K562 (cell line): Measurements from ENCODE around the gene ABCD3. TPM values are rescaled to one million over a fixed set of nuclear protein-coding genes. Genes with fewer than 3 reads are reported as not detected.

Experiments used
- ATAC-seq: fragments of 200-7000 bp; cut with Tn5 transposase; 3 replicates; pipeline ENCODE4 v1.9.1; 2020; ENCODE audit warnings: moderate library complexity
- BruUV-seq: library from RNA; stranded (reverse); fragments of 400-500 nt; replicated peaks from 2 replicates; lab custom pipeline; 2021; lab: Mats Ljungman, UMichigan
- CTCF ChIA-PET: fragments of 300-600 bp; formaldehyde crosslinking; extraction: SDS; loops from one replicate; lab custom pipeline; 2021; ENCODE audit warnings: low intra/inter-chr PET ratio; lab: Yijun Ruan, JAX
- POLR2A ChIA-PET: fragments of 300-600, 350-650 bp; sonication (Branson Sonifier 250); formaldehyde crosslinking; extraction: SDS; loops from one replicate; lab custom pipeline; 2021; ENCODE audit warnings: antibody characterized with exemption, inconsistent platforms; lab: Yijun Ruan, JAX
- DNase-seq, 4 experiments: peaks; one replicate each; pipeline versions ENCODE4 v3.0.0 to v3.0.0-alpha.2; 2011 to 2018; ENCODE audit warnings: low spot score in 3 of 4, mixed read lengths in 3 of 4; ENCODE audit errors: extremely low read depth in 1 of 4
- FAIRE-seq: peaks from 2 replicates; lab custom pipeline; 2011; peaks lifted over from hg19 to GRCh38; lab: Jason Lieb, UNC
- H2AFZ ChIP-seq: 2 replicates; pipeline ENCODE4 v1.6.0; 2011; ENCODE audit warnings: low read depth, low read length, control low read depth, inconsistent platforms
- H3K27ac ChIP-seq: fragments of 200-600 bp; 3 replicates; pipeline ENCODE4 v1.8.0; 2011; ENCODE audit warnings: low read depth, mild to moderate bottlenecking, control low read depth, inconsistent platforms, low read length, moderate library complexity, mixed read lengths; ENCODE audit errors: extremely low read depth
- H3K27me3 ChIP-seq, 2 experiments: fragments of 300-600 bp in 1 of 2; 2 replicates in 1 of 2; 3 replicates in 1 of 2; pipeline versions ENCODE4 v1.6.0 to v1.8.0; 2011; ENCODE audit warnings: inconsistent platforms in 2 of 2, low read length in 2 of 2, mild to moderate bottlenecking in 1 of 2, mixed read lengths in 1 of 2, moderate library complexity in 1 of 2; ENCODE audit not compliant: control insufficient read depth in 2 of 2, insufficient read depth in 2 of 2
- H3K36me3 ChIP-seq: fragments of 300-600 bp; 3 replicates; pipeline ENCODE4 v1.8.0; 2011; ENCODE audit warnings: mild to moderate bottlenecking, low read length, inconsistent platforms; ENCODE audit not compliant: control insufficient read depth, insufficient read depth
- H3K4me1 ChIP-seq, 2 experiments: fragments of 200-600 bp in 1 of 2; replicated peaks in 1 of 2; 2 replicates in 1 of 2; 3 replicates in 1 of 2; pipeline versions ENCODE4 v1.5.1 to v1.8.0; 2011; ENCODE audit warnings: inconsistent platforms in 2 of 2, low read length in 2 of 2, mild to moderate bottlenecking in 1 of 2, mixed read lengths in 1 of 2, moderate library complexity in 1 of 2; ENCODE audit not compliant: control insufficient read depth in 2 of 2, insufficient read depth in 2 of 2
- H3K4me2 ChIP-seq: 2 replicates; pipeline ENCODE4 v1.6.1; 2011; ENCODE audit warnings: low read length, control low read depth, inconsistent platforms, mixed read lengths; ENCODE audit not compliant: insufficient read depth
- H3K4me3 ChIP-seq: fragments of 200-600 bp; sonication (generic), shearing (Covaris generic); 2 replicates; pipeline ENCODE4 v1.5.1; 2016; ENCODE audit warnings: control low read depth, inconsistent platforms
- H3K79me2 ChIP-seq: fragments of 200-600 bp; 3 replicates; pipeline ENCODE4 v1.8.0; 2011; ENCODE audit warnings: low read length, inconsistent platforms; ENCODE audit not compliant: control insufficient read depth, insufficient read depth
- H3K9ac ChIP-seq, 2 experiments: 2 replicates each; pipeline versions ENCODE4 v1.6.0 to v1.6.1; 2011; ENCODE audit warnings: low read depth in 2 of 2, low read length in 2 of 2, control low read depth in 1 of 2, inconsistent platforms in 1 of 2, mild to moderate bottlenecking in 1 of 2, mixed read lengths in 1 of 2; ENCODE audit not compliant: insufficient read depth in 1 of 2
- H3K9me1 ChIP-seq: one replicate; pipeline ENCODE4 v1.6.0; 2011; ENCODE audit warnings: inconsistent platforms, mild to moderate bottlenecking, low read length, moderate library complexity; ENCODE audit not compliant: control insufficient read depth, insufficient read depth
- H3K9me3 ChIP-seq: replicated peaks from 2 replicates; pipeline ENCODE4 v1.5.1; 2011; ENCODE audit warnings: low read depth, low read length, inconsistent platforms; ENCODE audit not compliant: control insufficient read depth, insufficient read depth
- H4K20me1 ChIP-seq: replicated peaks from 2 replicates; pipeline ENCODE4 v1.6.1; 2011; ENCODE audit warnings: low read length, inconsistent platforms, mixed read lengths; ENCODE audit not compliant: control insufficient read depth, insufficient read depth
- CTCF ChIP-seq, 3 experiments: IDR thresholded peaks in 2 of 3; conservative IDR thresholded peaks in 1 of 3; 2 replicates each; pipeline ENCODE4 v1.5.1; 2011 to 2012; ENCODE audit warnings: low read length in 3 of 3, mild to moderate bottlenecking in 3 of 3, control low read depth in 2 of 3, improper control_type of control experiment in 1 of 3, inconsistent platforms in 1 of 3, low read depth in 1 of 3, mixed read lengths in 1 of 3, moderate library complexity in 1 of 3; ENCODE audit not compliant: insufficient read depth in 2 of 3
- GTF2A2 ChIP-seq: IDR thresholded peaks from 2 replicates; pipeline ENCODE4 v1.6.1; 2016; ENCODE audit warnings: mild to moderate bottlenecking, missing genetic modification characterization, missing compliant biosample characterization
- HMG20B ChIP-seq: fragments of 250-450 bp; sonication (Bioruptor Pico); IDR thresholded peaks from 2 replicates; pipeline ENCODE4 v1.5.0; 2021; ENCODE audit warnings: mild to moderate bottlenecking
- KLF16 ChIP-seq: IDR thresholded peaks from 2 replicates; pipeline ENCODE4 v1.6.1; 2016; ENCODE audit warnings: antibody characterized with exemption
- LARP7 ChIP-seq: fragments of 450-650 bp; IDR thresholded peaks from 2 replicates; pipeline ENCODE4 v1.6.1; 2016
- POLR2AphosphoS5 ChIP-seq: IDR thresholded peaks from 2 replicates; pipeline ENCODE4 v1.6.1; 2011; ENCODE audit warnings: mild to moderate bottlenecking, low read depth, low read length, moderate library complexity; ENCODE audit not compliant: control insufficient read depth, insufficient read depth
- RAD21 ChIP-seq, 2 experiments: fragments of 250-450 bp in 1 of 2; fragments of 450-650 bp in 1 of 2; sonication (Bioruptor Pico) in 1 of 2; formaldehyde crosslinking in 1 of 2; IDR thresholded peaks in 1 of 2; conservative IDR thresholded peaks in 1 of 2; 2 replicates each; pipeline versions ENCODE4 v1.4.0 to v1.8.0; 2020 to 2022; ENCODE audit warnings: mild to moderate bottlenecking in 2 of 2, moderate library complexity in 1 of 2
- SRSF1 ChIP-seq: fragments of 200-400 bp; formaldehyde crosslinking; IDR thresholded peaks from 2 replicates; pipeline ENCODE4 v1.6.1; 2017; ENCODE audit warnings: mild to moderate bottlenecking, low read depth, low read length, moderate library complexity
- TGIF2 ChIP-seq: sonication (generic); formaldehyde crosslinking; IDR thresholded peaks from 2 replicates; pipeline ENCODE4 v1.8.1; 2022; ENCODE audit warnings: mild to moderate bottlenecking, missing genetic modification reagents, moderate library complexity
- WGBS: fragments of 100-300 bp; shearing (Covaris generic); methylation state at CpG from one replicate; pipeline ENCODE4 v1.1.6; 2016; ENCODE audit warnings: low coverage, mixed read lengths; ENCODE audit not compliant: insufficient coverage; ENCODE audit errors: missing lambda C conversion rate; 5-methylcytosine and 5-hydroxymethylcytosine counted together
- in situ Hi-C: fragments of 300-500 bp; cut with MboI; formaldehyde crosslinking; loops from 4 replicates; pipeline ENCODE4 v1.15.0; 2018; ENCODE audit warnings: inconsistent platforms, mixed read lengths
- intact Hi-C: fragments of 100-400 bp; cut with micrococcal nuclease; formaldehyde crosslinking; loops from 2 replicates; pipeline ENCODE4 v1.14.2; 2022
- polyA plus RNA-seq, 8 experiments: library from polyadenylated mRNA; depleted of rRNA in 4 of 8; stranded (reverse) in 5 of 8; unstranded in 3 of 8; fragments of >200 nt; fragmentation: Nextera tagmentation in 2 of 8; fragmentation: Illumina TruSeq in 1 of 8; extraction: Ambion mirVana in 2 of 8; extraction: Trizol in 1 of 8; gene quantifications; 2 replicates each; pipeline versions ENCODE4 v1.2.1 to v1.2.3, GENCODE V29; 2011 to 2014; ENCODE audit warnings: inconsistent platforms in 1 of 8, missing spikeins in 1 of 8
- total RNA-seq, 7 experiments: library from RNA; depleted of rRNA in 6 of 7; stranded (reverse); fragments of >200 nt in 6 of 7; fragmentation: Illumina TruSeq in 2 of 7; extraction: Trizol in 2 of 7; gene quantifications; 2 replicates each; pipeline versions ENCODE4 v1.2.1 to v1.2.3, GENCODE V29; 2011 to 2021; ENCODE audit warnings: low replicate concordance in 1 of 7
- TF ChIP-seq, protein P1 (sequence below), 2 experiments: fragments of 450-650 bp; formaldehyde crosslinking in 1 of 2; IDR thresholded peaks; 2 replicates each; pipeline versions ENCODE4 v1.4.0 to v1.6.1; 2014 to 2020; ENCODE audit warnings: mild to moderate bottlenecking in 2 of 2, borderline replicate concordance in 1 of 2, low read depth in 1 of 2

ABCD3 gene
- total and polyA plus RNA-seq, 9 of the 15 experiments (the other 6 are each of a cell fraction or from before 2014, with no cell fraction given) = 11.0 to 30.7 (median 15.5) TPM

DNA sequence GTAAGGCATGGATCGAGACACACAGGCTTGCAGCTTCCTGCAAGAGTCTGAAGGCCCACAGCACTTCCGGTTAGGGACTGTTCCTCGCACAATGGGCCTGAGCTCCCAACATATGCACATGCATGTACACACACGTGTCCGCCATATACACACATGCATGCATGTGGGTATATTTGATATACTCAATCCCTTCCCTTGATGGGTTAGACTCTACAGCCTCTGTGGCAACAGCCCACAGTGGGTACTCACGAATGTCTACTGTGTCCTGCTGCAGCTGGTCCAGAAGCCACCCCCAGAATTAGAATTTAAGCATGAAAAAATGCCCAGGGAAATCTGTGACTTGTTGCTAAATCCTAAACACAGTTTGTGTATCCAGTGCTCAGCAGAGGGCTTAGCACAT is 113.5 kb downstream of the ABCD3 start (continued):
- TF ChIP-seq HMG20B (CRISPR knock-in tag) (no peak), POLR2AphosphoS5 (no peak), TGIF2 (CRISPR knock-in tag) (no peak)

DNA sequence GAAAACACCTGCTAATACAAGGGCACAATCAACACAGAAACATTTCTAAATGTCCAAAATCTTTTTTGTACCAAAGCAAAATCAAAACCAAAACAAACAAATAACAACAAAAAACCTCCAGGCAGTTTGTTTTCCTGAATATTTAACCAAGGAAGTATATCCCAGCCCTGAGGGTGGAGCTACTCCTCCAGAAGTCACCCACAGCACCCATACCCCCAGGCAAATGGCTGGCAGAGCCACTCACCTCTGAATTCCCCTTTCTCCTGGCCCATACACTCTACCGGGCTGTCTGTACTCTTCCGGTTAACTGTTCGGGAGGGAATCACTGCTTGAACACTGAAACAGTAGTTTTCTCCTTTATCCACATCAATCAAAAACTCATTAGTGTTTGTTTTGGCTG is 113.9 kb downstream of the ABCD3 start:
- no peaks in the 10 kb centered on the region for H3K9me1 ChIP-seq
- FAIRE-seq = no peak
- no peak overlapping the region for H3K4me2 ChIP-seq
- H3K27ac ChIP-seq = no peak overlapping the region
- in situ Hi-C loops (no loop called here), intact Hi-C loops (no loop called here)
- no peak overlapping the region for H2AFZ ChIP-seq
- H4K20me1 ChIP-seq = no peaks in the 10 kb centered on the region
- no peaks in the 10 kb centered on the region for H3K36me3 ChIP-seq
- ATAC-seq = no peak
- ChIA-PET POLR2A (no interaction called here), CTCF (no interaction called here)
- no peaks in the 10 kb centered on the region for H3K9me3 ChIP-seq
- no peaks in the 10 kb centered on the region for H3K4me1 ChIP-seq
- peaks cover 15 to 31% of the 10 kb centered on the region in 2 experiments for H3K27me3 ChIP-seq
- no peak overlapping the region for H3K9ac ChIP-seq
- no peak overlapping the region for H3K4me3 ChIP-seq
- DNase-seq = no peak
- BruUV-seq = no TSS peak
- WGBS = 16% methylated on average over 3 of the region's 3 CpGs
- no peaks in the 10 kb centered on the region for H3K79me2 ChIP-seq
- no peak for TF ChIP-seq KLF16
- peak in 1 of 2 experiments; percentile 38; a peak in 3 of 4 replicates for TF ChIP-seq RAD21 (CRISPR knock-in tag; conservative IDR thresholded peaks at IDR 0.05 in 1 of 2, IDR thresholded peaks at IDR 0.05 in 1 of 2)
- peak in 1 of 3 experiments; percentile 23; a peak in 1 of 6 replicates for TF ChIP-seq CTCF (IDR thresholded peaks at IDR 0.05 in 2 of 3, conservative IDR thresholded peaks at IDR 0.05 in 1 of 3; ENCODE audit: insufficient read depth in 2 of 3, low read depth in 1 of 3, low read length in 3 of 3)
- TF ChIP-seq LARP7 = no peak
- TF ChIP-seq, protein P1, sequence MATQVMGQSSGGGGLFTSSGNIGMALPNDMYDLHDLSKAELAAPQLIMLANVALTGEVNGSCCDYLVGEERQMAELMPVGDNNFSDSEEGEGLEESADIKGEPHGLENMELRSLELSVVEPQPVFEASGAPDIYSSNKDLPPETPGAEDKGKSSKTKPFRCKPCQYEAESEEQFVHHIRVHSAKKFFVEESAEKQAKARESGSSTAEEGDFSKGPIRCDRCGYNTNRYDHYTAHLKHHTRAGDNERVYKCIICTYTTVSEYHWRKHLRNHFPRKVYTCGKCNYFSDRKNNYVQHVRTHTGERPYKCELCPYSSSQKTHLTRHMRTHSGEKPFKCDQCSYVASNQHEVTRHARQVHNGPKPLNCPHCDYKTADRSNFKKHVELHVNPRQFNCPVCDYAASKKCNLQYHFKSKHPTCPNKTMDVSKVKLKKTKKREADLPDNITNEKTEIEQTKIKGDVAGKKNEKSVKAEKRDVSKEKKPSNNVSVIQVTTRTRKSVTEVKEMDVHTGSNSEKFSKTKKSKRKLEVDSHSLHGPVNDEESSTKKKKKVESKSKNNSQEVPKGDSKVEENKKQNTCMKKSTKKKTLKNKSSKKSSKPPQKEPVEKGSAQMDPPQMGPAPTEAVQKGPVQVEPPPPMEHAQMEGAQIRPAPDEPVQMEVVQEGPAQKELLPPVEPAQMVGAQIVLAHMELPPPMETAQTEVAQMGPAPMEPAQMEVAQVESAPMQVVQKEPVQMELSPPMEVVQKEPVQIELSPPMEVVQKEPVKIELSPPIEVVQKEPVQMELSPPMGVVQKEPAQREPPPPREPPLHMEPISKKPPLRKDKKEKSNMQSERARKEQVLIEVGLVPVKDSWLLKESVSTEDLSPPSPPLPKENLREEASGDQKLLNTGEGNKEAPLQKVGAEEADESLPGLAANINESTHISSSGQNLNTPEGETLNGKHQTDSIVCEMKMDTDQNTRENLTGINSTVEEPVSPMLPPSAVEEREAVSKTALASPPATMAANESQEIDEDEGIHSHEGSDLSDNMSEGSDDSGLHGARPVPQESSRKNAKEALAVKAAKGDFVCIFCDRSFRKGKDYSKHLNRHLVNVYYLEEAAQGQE (IDR thresholded peaks at IDR 0.05; ENCODE audit: borderline replicate concordance) = peak; percentile 17; the same call in 1 of the 2 replicates
- TF ChIP-seq, protein P1 (CRISPR knock-in tag; IDR thresholded peaks at IDR 0.05; ENCODE audit: low read depth) = no peak
- TF ChIP-seq SRSF1 = no peak
- no peak for TF ChIP-seq GTF2A2 (tag)
